B cell (primary cell): ENCODE data around the gene FAM111B.

ENCODE experiments used
- EZH2 ChIP-seq: IDR thresholded peaks from 2 replicates; pipeline ENCODE4 v1.6.1; 2012; ENCODE audit warnings: borderline replicate concordance, low read depth, mild to moderate bottlenecking, moderate library complexity, low read length; ENCODE audit not compliant: insufficient read depth, poor library complexity, severe bottlenecking
- TF ChIP-seq, protein P1 (sequence below): fragments of 200-600 bp; IDR thresholded peaks from one replicate; pipeline ENCODE4 v1.8.0; 2022; ENCODE audit warnings: antibody characterized with exemption, mild to moderate bottlenecking

DNA sequence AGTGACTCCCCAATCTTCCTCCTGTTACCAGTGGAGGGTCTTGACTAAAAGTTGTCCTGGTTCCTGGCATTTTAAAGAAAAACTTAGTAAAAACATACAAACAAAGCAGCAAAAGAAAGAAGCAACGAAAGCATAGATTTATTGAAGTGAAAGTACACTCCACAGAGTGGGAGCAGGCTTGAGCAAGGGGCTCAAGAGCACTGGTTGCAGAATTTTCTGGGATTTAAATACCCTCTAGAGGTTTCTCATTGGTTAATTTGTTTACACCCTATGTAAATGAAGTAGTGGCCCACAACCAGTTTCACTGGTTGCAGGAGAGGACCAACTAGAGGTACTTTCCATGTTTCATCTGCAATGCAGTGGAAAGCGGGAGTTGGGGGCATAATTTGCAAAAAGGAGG lies 10.7 kb downstream of the FAM111B start:
- TF ChIP-seq, protein P1, sequence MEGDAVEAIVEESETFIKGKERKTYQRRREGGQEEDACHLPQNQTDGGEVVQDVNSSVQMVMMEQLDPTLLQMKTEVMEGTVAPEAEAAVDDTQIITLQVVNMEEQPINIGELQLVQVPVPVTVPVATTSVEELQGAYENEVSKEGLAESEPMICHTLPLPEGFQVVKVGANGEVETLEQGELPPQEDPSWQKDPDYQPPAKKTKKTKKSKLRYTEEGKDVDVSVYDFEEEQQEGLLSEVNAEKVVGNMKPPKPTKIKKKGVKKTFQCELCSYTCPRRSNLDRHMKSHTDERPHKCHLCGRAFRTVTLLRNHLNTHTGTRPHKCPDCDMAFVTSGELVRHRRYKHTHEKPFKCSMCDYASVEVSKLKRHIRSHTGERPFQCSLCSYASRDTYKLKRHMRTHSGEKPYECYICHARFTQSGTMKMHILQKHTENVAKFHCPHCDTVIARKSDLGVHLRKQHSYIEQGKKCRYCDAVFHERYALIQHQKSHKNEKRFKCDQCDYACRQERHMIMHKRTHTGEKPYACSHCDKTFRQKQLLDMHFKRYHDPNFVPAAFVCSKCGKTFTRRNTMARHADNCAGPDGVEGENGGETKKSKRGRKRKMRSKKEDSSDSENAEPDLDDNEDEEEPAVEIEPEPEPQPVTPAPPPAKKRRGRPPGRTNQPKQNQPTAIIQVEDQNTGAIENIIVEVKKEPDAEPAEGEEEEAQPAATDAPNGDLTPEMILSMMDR, result no peak
- TF ChIP-seq EZH2, result no peak
